Activated naive CD4-positive, alpha-beta T cell treated with anti-CD3 and anti-CD28 coated beads for 36 hours (primary cell): Measurements from ENCODE around the gene BAIAP3. TPM values are rescaled to one million over a fixed set of nuclear protein-coding genes. Genes with fewer than 3 reads are reported as not detected.
"Not testable (repeated sequence)": the region's sequence is repeated elsewhere in the genome, so short reads cannot be mapped to it uniquely, and the experiment has no call there.

ENCODE experiments used
- CTCF ChIA-PET: fragments of 350-600 bp; sonication (Branson Sonifier 250); formaldehyde crosslinking; loops from one replicate; lab custom pipeline; 2021; ENCODE audit warnings: antibody characterized with exemption; lab: Charles Lee
- DNase-seq: peaks from one replicate; pipeline ENCODE4 v3.0.0-alpha.2; 2020
- H3K27ac Mint-ChIP-seq: one replicate; pipeline ENCODE4 v1.8.0; 2021; ENCODE audit warnings: mild to moderate bottlenecking, mixed read lengths
- H3K27me3 Mint-ChIP-seq: one replicate; pipeline ENCODE4 v1.8.0; 2021; ENCODE audit warnings: low read depth, mixed read lengths
- H3K36me3 Mint-ChIP-seq: one replicate; pipeline ENCODE4 v1.8.0; 2021; ENCODE audit warnings: low read depth, mixed read lengths
- H3K4me1 Mint-ChIP-seq: one replicate; pipeline ENCODE4 v1.8.0; 2021; ENCODE audit warnings: low read depth, mixed read lengths
- H3K4me3 Mint-ChIP-seq: one replicate; pipeline ENCODE4 v1.8.0; 2021; ENCODE audit warnings: mild to moderate bottlenecking, moderate library complexity, mixed read lengths
- H3K9me3 Mint-ChIP-seq: one replicate; pipeline ENCODE4 v1.8.0; 2021; ENCODE audit warnings: mixed read lengths
- intact Hi-C: fragments of 100-400 bp; cut with micrococcal nuclease; formaldehyde crosslinking; loops from one replicate; pipeline ENCODE4 v1.15.1; 2023
- total RNA-seq, 2 experiments: library from RNA; stranded (reverse); gene quantifications; one replicate each; pipeline ENCODE4 v1.2.3, GENCODE V29; 2021

The BAIAP3 gene
- total RNA-seq, 2 experiments from 2014 or later: 0.10 to 0.37 TPM

- CTCF ChIA-PET: no interaction called here
- intact Hi-C loops: no loop called here
- Mint-ChIP-seq H3K4me3 (no peak overlapping the region), H3K27me3 (no peaks in the 10 kb centered on the region), H3K27ac (peak overlapping the region; percentile 66), H3K9me3 (no peaks in the 10 kb centered on the region), H3K36me3 (peaks cover 25% of the 10 kb centered on the region), H3K4me1 (no peaks in the 10 kb centered on the region)
- no peak for DNase-seq
These were observed 9.9 kb upstream of the BAIAP3 start for GRCh38 chr16:1323296-1324239.

GRCh38 chr16:1324286-1324826 is 9.1 kb upstream of the BAIAP3 start:
- intact Hi-C loops: no loop called here
- peaks cover 21% of the 10 kb centered on the region for H3K36me3 Mint-ChIP-seq
- no peaks in the 10 kb centered on the region for H3K27me3 Mint-ChIP-seq
- no peak overlapping the region for H3K27ac Mint-ChIP-seq
- CTCF ChIA-PET: no interaction called here
- no peak for DNase-seq
- H3K4me3 Mint-ChIP-seq: no peak overlapping the region
- no peaks in the 10 kb centered on the region for H3K9me3 Mint-ChIP-seq
- no peaks in the 10 kb centered on the region for H3K4me1 Mint-ChIP-seq

DNA sequence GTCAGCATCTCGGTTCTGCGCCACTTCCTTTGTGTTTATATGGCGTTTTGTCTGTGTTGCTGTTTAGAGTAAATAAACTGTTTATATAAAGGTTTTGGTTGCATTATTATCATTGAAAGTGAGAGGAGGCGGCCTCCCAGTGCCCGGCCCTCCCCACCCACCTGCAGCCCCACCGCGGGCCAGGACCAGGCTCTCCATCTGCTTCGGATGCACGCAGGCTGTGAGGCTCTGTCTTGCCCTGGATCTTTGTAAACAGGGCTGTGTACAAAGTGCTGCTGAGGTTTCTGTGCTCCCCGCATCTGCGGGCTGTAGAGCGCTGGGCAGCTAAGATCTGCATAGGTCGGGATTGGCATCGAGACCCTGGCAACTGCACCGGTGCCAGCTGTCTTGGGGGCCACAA is 8.2 kb upstream of the BAIAP3 start:
- no peak for DNase-seq
- Mint-ChIP-seq H3K4me1 (no peaks in the 10 kb centered on the region), H3K36me3 (peaks cover 13% of the 10 kb centered on the region), H3K27ac (no peak overlapping the region), H3K27me3 (no peaks in the 10 kb centered on the region), H3K9me3 (no peaks in the 10 kb centered on the region), H3K4me3 (no peak overlapping the region)
- CTCF ChIA-PET: no interaction called here
- intact Hi-C loops: no loop called here

DNA sequence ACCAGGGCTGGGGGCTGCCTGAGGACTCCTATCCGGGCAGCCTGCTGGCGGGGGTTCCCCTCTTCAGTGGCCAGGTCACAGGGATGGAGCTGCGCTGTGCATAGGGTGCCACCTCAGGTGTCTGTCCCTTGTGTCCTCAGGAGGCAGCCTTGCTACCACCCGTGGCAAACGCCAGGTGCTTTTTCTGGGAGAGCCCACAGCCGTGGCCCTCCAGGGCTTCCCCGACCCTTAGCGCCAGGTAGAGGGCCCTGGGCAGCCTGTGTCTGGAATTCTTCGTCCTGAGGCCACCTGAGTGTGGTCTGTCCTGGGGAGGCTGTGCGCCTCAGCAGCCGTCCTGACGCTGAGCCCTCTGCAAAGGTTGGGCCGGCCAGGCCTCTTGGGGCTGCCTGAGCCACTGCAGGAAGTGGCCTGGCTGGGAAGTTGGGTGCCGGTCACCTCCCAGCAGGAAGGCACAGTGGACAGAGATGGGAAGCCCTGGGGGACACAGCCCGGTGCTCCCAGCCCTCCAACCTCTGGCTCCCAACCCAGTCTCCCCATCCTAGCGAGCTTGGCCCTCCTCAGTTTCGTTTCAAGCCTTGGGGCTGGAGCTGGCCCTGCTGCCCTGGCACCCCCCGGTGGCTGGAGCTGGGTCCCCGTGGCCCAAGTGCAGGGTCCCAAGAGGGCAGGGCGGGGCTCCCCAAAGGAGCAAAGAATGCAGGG is 7.6 kb upstream of the BAIAP3 start:
- H3K4me1 Mint-ChIP-seq: no peaks in the 10 kb centered on the region
- no peak overlapping the region for H3K27ac Mint-ChIP-seq
- intact Hi-C loops: no loop called here
- H3K9me3 Mint-ChIP-seq: no peaks in the 10 kb centered on the region
- peaks cover 1% of the 10 kb centered on the region for H3K27me3 Mint-ChIP-seq
- no peak overlapping the region for H3K4me3 Mint-ChIP-seq
- peaks cover 12% of the 10 kb centered on the region for H3K36me3 Mint-ChIP-seq
- CTCF ChIA-PET: no interaction called here
- DNase-seq: no peak

DNA sequence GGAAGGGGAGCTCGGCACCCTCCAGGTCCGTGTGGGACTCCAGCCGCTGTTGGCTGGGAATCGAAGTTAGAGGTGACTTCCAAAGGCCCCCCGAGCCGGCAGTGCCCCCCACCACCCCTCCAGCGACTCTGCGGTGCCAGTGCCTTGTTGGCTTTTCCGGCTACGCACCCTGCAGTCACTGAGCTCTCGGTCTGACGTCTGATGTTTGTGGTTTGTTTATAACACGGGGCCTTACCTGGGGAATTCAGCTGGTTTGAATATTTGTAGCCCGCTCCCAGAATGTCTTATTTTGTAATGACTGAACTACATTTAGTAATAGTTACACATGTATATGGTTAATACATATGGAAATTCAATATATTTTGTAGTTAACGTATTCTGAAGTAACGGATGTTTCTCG is 7.1 kb upstream of the BAIAP3 start:
- H3K4me1 Mint-ChIP-seq: peaks cover 2% of the 10 kb centered on the region
- H3K36me3 Mint-ChIP-seq: peaks cover 10% of the 10 kb centered on the region
- H3K9me3 Mint-ChIP-seq: no peaks in the 10 kb centered on the region
- intact Hi-C loops: no loop called here
- DNase-seq: no peak
- CTCF ChIA-PET: no interaction called here
- H3K27ac Mint-ChIP-seq: no peak overlapping the region
- peaks cover 3% of the 10 kb centered on the region for H3K27me3 Mint-ChIP-seq
- no peak overlapping the region for H3K4me3 Mint-ChIP-seq

DNA sequence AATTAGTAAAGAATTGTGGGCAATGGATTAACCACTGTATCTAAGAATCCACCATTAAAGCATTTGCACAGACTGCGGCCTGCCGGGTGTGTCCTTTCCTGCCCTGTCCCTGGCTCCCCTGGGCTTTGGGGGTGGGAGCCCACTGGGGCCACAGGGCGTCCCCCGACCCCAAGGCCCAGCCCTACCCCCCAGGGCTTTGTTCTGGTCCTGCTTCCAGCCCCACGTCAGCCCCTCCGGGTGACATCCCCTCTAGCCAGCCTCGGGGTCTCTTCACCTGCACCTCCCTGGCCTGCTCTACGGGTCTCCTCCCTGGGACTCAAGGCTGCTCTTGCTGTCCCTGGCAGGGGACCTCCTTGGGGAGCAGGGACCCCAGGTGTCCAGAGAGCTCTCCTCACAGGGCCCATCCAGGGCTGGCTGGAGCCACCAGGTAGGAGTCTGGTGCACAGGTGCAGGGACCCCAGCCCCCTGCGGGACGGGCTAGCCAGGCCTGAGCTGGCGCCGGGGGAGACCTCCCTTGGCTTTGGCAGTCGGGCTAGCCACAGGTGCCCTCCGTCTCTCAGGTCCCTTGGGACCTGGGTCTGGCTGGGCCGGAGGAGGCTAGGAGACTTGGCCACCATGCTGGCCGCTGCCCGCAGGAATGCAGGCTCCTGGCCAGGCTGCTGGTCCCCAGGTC is 6.4 kb upstream of the BAIAP3 start:
- peaks cover 9% of the 10 kb centered on the region for H3K4me1 Mint-ChIP-seq
- H3K27me3 Mint-ChIP-seq: peaks cover 9% of the 10 kb centered on the region
- no peak for DNase-seq
- H3K4me3 Mint-ChIP-seq: no peak overlapping the region
- intact Hi-C loops: no loop called here
- H3K27ac Mint-ChIP-seq: no peak overlapping the region
- CTCF ChIA-PET: no interaction called here
- H3K36me3 Mint-ChIP-seq: peaks cover 10% of the 10 kb centered on the region
- no peaks in the 10 kb centered on the region for H3K9me3 Mint-ChIP-seq

DNA sequence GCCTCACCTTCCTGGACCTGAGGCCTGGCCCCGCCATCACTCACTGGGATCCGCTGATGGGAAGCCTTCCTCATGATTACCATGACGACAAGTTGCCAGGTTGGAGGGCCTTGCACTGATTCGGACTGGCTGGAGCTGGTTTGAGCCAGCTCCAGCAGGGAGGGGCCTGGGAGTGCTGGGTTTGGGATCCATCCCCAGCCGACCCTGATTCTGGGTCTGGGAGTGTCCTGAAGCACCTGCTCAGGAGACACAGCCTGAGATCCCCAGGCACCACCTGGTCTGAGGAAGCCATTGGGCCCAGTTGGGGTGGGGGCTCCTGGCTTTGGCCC is 5.9 kb upstream of the BAIAP3 start:
- no peak overlapping the region for H3K27ac Mint-ChIP-seq
- no peaks in the 10 kb centered on the region for H3K9me3 Mint-ChIP-seq
- DNase-seq: no peak
- intact Hi-C loops: no loop called here
- H3K4me1 Mint-ChIP-seq: peaks cover 11% of the 10 kb centered on the region
- no peak overlapping the region for H3K4me3 Mint-ChIP-seq
- peaks cover 11% of the 10 kb centered on the region for H3K27me3 Mint-ChIP-seq
- CTCF ChIA-PET: no interaction called here
- H3K36me3 Mint-ChIP-seq: peaks cover 10% of the 10 kb centered on the region

DNA sequence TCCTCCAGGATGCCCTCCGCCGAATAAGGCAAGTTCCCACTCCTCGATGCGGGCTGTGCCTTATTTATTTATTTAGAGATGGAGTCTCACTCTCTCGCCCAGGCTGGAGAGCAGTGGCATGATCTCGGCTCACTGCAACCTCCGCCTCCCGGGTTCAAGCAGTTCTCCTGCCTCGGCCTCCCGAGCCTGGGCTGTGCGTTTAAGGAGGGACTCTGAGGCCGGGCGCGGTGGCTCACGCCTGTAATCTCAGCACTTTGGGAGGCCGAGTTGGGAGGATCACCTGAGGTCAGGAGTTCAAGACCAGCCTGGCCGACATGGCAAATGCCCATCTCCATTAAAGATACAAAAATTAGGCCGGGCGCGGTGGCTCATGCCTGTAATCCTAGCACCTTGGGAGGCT is 5.3 kb upstream of the BAIAP3 start:
- Mint-ChIP-seq H3K27me3 (peaks cover 13% of the 10 kb centered on the region), H3K4me1 (peaks cover 13% of the 10 kb centered on the region)
- CTCF ChIA-PET, H3K4me3 Mint-ChIP-seq, H3K9me3 Mint-ChIP-seq, H3K27ac Mint-ChIP-seq, DNase-seq, intact Hi-C loops, H3K36me3 Mint-ChIP-seq: not testable (repeated sequence)

DNA sequence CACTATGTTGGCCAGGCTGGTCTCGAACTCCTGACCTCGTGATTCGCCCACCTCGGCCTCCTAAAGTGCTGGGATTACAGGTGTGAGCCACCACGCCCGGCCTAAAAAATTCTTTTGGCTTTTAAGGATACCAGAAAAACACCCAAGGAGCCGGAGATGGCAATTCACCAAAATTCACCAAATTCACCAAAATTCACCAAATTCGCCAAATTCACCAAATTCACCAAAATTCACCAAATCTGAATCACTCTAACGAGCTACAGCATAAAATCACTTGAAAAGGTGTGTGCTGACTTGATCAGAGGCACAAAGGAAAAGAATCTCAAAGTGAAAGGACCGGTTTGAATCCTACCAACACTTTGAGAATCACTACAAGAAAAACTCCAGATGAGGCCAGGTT is 4.5 kb upstream of the BAIAP3 start:
- CTCF ChIA-PET: not testable (repeated sequence)

GRCh38 chr16:1330260-1330914 is 3.1 kb upstream of the BAIAP3 start:
- intact Hi-C loops: loop anchor here (10.0 kb wide), 1 partner anchor 344 kb away; the partner anchor contains the start of gene JPT2
- H3K4me1 Mint-ChIP-seq: peaks cover 13% of the 10 kb centered on the region
- no peak overlapping the region for H3K4me3 Mint-ChIP-seq
- H3K27ac Mint-ChIP-seq: no peak overlapping the region
- no peaks in the 10 kb centered on the region for H3K36me3 Mint-ChIP-seq
- no peaks in the 10 kb centered on the region for H3K9me3 Mint-ChIP-seq
- H3K27me3 Mint-ChIP-seq: peaks cover 23% of the 10 kb centered on the region
- CTCF ChIA-PET: interaction anchor here (1.0 to 2.5 kb wide), 4 partner anchors 12 to 33 kb away, joined by 3 to 7 read pairs (median 4); no protein-coding TSS in a partner anchor
- peak; percentile 31 for DNase-seq

More for the DNA sequence above, 4.5 kb upstream of the BAIAP3 start:
- DNase-seq, H3K27ac Mint-ChIP-seq, H3K4me3 Mint-ChIP-seq, intact Hi-C loops, H3K9me3 Mint-ChIP-seq, H3K36me3 Mint-ChIP-seq: not testable (repeated sequence)
- H3K4me1 Mint-ChIP-seq: peaks cover 13% of the 10 kb centered on the region
- peaks cover 13% of the 10 kb centered on the region for H3K27me3 Mint-ChIP-seq

- Mint-ChIP-seq H3K27me3 (peaks cover 24% of the 10 kb centered on the region), H3K27ac (no peak overlapping the region), H3K4me3 (no peak overlapping the region), H3K9me3 (no peaks in the 10 kb centered on the region), H3K36me3 (no peaks in the 10 kb centered on the region), H3K4me1 (peaks cover 13% of the 10 kb centered on the region)
- CTCF ChIA-PET: interaction anchor here (0.6 to 2.5 kb wide), 3 partner anchors 11 to 62 kb away, joined by 3 to 7 read pairs (median 3); no protein-coding TSS in a partner anchor
- no peak for DNase-seq
- intact Hi-C loops: loop anchor here (10.0 kb wide), 1 partner anchor 344 kb away; the partner anchor contains the start of gene JPT2
These were observed 2.3 kb upstream of the BAIAP3 start for GRCh38 chr16:1330931-1331711.
